DND-41 (cell line): ENCODE measurements around the gene THRB.

ENCODE experiments used
- EZH2 ChIP-seq: IDR thresholded peaks from 3 replicates; pipeline ENCODE4 v1.6.1; 2012; ENCODE audit warnings: borderline replicate concordance, low read depth, mild to moderate bottlenecking, moderate library complexity, low read length, inconsistent platforms; ENCODE audit not compliant: severe bottlenecking
- TF ChIP-seq, protein P1 (sequence below): IDR thresholded peaks from 2 replicates; pipeline ENCODE4 v1.5.1; 2012; ENCODE audit warnings: borderline replicate concordance, low read length, moderate library complexity, mild to moderate bottlenecking; ENCODE audit not compliant: poor library complexity, severe bottlenecking; ENCODE audit errors: extremely low read depth

DNA sequence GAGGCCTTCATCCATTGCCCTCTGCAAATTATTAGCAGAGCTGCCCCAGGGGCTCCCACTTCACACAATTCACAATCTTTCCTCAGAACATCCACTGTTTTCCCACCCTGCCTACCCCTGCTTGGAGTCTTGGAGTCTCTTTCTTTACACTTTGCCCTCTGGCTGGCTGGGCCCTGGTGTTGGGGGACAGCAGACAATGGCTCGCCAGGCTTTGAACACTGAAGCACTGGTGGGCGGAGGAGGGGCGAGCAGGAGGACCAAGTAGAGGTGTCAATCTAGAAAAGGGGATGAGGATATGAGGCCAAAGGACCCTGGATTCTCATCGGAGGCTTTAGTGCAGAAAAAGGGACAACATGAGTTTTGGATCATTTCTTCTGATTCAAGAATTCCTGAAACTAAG is 337.5 kb downstream of the THRB start:
- no peak for TF ChIP-seq EZH2
- TF ChIP-seq, protein P1, sequence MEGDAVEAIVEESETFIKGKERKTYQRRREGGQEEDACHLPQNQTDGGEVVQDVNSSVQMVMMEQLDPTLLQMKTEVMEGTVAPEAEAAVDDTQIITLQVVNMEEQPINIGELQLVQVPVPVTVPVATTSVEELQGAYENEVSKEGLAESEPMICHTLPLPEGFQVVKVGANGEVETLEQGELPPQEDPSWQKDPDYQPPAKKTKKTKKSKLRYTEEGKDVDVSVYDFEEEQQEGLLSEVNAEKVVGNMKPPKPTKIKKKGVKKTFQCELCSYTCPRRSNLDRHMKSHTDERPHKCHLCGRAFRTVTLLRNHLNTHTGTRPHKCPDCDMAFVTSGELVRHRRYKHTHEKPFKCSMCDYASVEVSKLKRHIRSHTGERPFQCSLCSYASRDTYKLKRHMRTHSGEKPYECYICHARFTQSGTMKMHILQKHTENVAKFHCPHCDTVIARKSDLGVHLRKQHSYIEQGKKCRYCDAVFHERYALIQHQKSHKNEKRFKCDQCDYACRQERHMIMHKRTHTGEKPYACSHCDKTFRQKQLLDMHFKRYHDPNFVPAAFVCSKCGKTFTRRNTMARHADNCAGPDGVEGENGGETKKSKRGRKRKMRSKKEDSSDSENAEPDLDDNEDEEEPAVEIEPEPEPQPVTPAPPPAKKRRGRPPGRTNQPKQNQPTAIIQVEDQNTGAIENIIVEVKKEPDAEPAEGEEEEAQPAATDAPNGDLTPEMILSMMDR, result no peak
